Measurements from ENCODE around the gene GDF10.

Gene GDF10

GRCh38 chr10:47288236-47288635 is 11.8 kb upstream of the GDF10 start:
- TF ChIP-seq CTCF (IDR thresholded peaks at IDR 0.05; ENCODE audit: low read depth, low read length) = no peak
- no peak overlapping the region for H3K4me3 ChIP-seq (ENCODE audit: low read depth, low read length)

- no peak overlapping the region for H3K4me3 ChIP-seq (ENCODE audit: low read depth, low read length)
- no peak for TF ChIP-seq CTCF (IDR thresholded peaks at IDR 0.05; ENCODE audit: low read depth, low read length)
These were observed 11.0 kb upstream of the GDF10 start for GRCh38 chr10:47288916-47289495.

- TF ChIP-seq CTCF (IDR thresholded peaks at IDR 0.05; ENCODE audit: low read depth, low read length) = no peak
- no peak overlapping the region for H3K4me3 ChIP-seq (ENCODE audit: low read depth, low read length)
These were observed 10.1 kb upstream of the GDF10 start for GRCh38 chr10:47289921-47290320.

- H3K4me3 ChIP-seq (ENCODE audit: low read depth, low read length) = no peak overlapping the region
- TF ChIP-seq CTCF (IDR thresholded peaks at IDR 0.05; ENCODE audit: low read depth, low read length) = no peak
These were observed 9.7 kb upstream of the GDF10 start for GRCh38 chr10:47290338-47290737.

- no peak for TF ChIP-seq CTCF (IDR thresholded peaks at IDR 0.05; ENCODE audit: low read depth, low read length)
- H3K4me3 ChIP-seq (ENCODE audit: low read depth, low read length) = no peak overlapping the region
These were observed 8.3 kb upstream of the GDF10 start for GRCh38 chr10:47291682-47292081.

- no peak overlapping the region for H3K4me3 ChIP-seq (ENCODE audit: low read depth, low read length)
- TF ChIP-seq CTCF (IDR thresholded peaks at IDR 0.05; ENCODE audit: low read depth, low read length) = no peak
These were observed 5.9 kb upstream of the GDF10 start for GRCh38 chr10:47294057-47294456.

- no peak for TF ChIP-seq CTCF (IDR thresholded peaks at IDR 0.05; ENCODE audit: low read depth, low read length)
- no peak overlapping the region for H3K4me3 ChIP-seq (ENCODE audit: low read depth, low read length)
These were observed 5.5 kb upstream of the GDF10 start for GRCh38 chr10:47294501-47294900.

Data from WI38 (cell line).